GM19238 (cell line): ENCODE results near the gene KCTD21.

Source experiments
- DNase-seq: peaks from one replicate; pipeline ENCODE4 v3.0.0; 2011; ENCODE audit warnings: low spot score; ENCODE audit not compliant: insufficient read length

KCTD21 gene

GRCh38 chr11:78218707-78219492 is 30.5 kb upstream of the KCTD21 start:
- no peak for DNase-seq

DNA sequence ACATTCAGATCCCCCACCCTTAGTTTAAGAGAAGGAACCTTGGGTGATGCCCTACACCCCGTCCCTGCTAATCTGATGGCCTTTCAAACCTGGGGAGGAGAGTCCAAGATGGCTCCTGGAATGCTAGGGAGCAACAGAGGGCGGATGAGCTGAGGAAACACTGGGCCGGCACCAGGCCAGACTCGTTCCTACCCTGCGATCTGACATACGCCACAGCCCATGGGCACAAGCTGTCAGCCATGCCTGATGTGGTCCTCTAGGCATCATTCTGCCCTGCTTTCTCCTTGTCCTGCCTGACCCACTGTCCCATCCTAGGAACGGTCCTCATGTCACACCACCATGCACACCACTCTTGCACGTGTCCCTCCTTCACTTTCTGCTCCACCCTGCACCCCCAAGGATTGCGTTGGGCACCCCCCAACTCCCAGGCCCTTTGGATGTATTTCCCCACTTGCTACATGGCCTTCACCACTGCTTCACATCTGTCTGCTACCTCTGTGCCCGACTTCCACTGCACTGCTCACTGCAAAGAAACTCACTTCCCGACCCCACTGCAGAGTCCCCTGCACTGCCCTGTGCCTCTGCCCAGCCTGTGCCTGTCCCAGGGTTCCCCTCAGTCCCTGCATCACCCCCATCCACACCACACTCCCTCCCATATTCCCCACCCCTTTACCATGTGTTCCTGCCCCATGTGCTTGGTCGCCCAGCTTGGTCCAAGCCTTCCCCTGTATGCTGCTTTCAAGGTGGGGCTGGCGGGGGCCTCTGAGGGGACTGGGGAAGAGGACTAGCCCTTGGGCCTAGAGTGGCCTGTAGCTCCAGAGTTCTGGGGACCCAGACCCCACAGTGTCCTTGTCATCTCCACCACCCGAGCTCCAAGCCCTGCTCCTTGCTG is 29.5 kb upstream of the KCTD21 start:
- no peak for DNase-seq

DNA sequence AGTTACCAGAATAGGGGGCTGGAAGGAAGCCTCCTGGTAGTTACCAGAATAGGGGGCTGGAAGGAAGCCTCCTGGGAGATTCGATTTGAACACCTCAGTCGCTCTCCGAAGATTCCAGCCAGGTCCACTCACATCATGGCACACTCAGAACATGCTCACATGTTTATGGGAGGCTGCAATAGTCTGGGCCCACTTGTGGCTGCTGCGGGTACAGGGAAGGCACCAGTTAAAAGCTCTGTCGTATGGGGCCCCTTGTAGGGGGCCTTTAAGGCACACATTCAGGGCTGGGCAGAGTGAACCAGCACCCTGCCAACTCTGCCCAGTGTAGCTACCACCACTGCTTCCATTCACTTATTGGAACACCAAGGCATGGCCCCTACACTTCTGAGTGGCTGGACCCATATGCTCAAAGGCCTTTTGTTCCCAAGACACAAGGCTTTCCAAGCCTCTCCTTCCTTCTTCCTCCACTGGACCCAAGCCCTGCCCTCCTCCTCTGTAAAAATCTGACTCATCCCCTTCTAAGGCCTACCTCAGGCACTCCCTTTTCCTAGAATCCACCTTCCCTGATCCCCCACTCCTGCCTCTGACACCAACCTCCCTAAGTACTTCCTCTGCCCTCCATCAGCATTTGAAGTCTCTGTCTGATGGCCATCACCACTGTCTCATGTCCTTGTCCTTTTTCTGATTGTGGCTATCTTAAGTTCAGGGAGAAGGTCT is 28.3 kb upstream of the KCTD21 start:
- DNase-seq, result no peak

DNA sequence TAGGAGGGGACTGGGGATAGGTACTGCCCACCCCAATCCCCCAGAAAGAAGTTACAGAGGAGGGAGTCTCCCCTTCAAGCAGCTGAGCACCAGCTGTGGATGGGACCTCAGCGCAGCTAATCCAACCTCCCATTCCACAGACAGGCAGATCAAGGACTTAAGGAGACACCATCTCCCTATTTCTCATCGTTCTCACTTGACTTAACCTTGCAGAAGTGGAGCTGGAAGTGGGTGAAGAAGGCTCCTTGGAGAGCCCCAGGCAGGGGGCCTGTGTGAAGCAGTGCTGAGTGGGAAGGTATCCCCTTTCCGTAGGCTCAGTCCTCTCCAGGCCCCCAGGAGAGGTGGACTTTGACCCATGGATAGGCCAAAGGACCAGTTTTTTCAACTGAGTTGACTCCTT is 27.6 kb upstream of the KCTD21 start:
- no peak for DNase-seq

DNA sequence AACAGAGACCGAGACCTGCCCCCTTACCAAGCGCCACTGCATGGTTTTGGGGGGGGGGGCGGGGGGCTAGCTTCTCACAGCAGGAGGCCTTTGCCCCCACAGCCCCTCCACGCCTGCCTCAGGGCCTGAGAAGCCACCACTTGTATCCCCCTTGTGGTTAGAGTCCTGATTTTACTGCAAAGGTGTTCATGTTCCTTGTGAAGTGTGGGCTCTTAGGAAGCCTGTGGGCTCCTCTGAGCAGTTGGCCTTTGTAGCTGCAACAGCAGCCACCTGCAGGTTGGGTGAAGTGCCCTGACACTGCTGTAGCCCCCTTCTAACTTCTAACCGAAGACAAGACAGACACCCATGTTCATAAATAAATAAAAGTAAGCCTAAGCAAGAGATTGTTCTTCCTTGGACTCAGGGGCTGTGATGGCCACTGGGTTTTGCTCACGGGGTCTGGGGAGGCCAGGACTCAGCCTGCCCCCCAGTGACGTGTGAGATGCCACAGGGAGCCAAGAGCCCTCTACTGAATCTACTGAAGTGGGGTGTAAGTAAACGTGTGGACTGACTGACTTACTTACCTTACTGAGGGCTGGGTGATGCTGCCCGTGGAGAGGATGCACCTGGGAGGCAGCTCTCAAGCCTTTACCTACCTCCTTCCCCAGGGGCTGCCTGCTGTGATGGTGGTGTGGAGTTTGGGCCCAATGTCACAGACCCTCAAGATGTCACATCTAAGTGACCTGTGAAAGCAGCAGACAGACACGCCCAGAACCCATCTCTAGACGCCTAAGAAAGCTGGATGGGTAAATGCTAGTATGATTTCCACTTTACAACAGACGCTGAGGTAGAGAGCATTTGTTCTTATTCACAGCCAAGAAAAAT is 26.1 kb upstream of the KCTD21 start:
- no peak for DNase-seq

DNA sequence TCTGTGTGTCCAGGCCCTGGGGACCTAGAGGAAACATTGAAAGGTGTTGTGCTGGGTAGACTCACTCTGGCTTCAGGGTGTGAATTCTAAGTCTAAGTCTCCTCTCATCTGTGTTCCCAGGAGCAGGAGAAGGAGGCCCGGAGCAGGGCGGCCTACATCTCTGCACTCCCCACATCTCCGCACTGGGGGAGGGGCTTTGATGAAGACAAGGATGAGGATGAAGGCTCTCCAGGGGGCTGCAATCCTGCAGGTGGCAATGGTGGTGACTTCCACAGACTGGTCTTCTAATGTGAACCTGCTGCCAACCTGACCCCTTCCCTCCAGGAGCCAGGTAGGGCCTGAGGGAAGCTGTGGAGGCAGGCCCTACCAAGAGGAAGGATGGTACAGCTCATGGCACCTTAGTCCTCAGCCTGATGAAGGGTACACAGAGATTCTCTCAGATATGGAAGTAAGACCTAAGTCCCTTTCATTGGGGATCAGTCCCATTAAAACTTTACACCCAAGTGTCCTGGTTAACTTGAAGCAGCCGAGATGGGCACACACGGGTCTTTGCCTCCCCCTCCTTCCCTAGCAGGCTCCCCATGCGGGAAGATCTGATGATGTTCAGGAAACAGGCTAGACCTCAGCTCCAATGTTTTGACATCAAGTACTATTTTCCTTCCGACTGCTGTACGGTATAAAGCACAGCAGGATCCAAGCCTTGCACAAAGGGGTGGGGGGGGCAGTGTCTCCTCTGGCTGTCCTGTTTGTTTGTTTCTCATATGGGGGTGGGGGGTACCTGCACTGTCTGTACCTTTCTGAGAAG is 25.3 kb upstream of the KCTD21 start:
- no peak for DNase-seq

DNA sequence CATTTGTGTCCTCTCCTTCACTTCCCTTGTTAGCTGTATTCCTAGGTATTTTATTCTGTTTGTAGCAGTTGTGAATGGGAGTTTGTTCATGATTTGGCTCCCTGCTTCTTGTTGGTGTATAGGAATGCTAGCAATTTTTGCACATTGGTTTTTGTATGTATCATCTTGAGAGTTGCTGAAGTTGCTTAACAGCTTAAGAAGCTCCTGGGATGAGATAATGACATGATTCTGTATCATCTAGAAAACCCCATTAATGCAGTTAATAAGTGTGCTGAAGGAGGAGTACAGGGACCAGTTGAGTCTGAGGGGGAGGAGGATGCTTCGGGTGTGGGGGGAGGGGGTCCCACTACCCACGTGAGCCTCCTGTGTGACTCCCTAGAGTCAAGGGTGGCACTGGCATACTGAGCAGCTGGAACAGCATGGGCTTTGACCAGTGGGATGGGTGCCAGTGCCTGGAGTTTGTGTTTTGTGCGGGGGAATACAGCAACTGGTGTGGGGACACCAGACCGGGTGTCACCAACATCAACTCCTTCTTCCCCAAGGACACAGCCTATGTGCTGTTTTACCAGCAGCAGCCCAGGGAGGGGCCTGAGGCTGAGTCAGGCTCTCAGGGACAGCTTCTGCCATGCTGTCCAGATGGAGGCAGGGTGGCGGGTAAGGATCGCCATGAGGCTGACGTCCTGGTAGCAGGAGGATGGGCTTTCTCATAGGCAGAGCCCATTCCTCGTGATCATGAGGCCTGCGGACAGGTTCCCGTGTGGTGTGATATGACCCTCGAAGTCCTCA is 24.4 kb upstream of the KCTD21 start:
- no peak for DNase-seq

GRCh38 chr11:78211565-78211964 is 23.1 kb upstream of the KCTD21 start:
- no peak for DNase-seq

DNA sequence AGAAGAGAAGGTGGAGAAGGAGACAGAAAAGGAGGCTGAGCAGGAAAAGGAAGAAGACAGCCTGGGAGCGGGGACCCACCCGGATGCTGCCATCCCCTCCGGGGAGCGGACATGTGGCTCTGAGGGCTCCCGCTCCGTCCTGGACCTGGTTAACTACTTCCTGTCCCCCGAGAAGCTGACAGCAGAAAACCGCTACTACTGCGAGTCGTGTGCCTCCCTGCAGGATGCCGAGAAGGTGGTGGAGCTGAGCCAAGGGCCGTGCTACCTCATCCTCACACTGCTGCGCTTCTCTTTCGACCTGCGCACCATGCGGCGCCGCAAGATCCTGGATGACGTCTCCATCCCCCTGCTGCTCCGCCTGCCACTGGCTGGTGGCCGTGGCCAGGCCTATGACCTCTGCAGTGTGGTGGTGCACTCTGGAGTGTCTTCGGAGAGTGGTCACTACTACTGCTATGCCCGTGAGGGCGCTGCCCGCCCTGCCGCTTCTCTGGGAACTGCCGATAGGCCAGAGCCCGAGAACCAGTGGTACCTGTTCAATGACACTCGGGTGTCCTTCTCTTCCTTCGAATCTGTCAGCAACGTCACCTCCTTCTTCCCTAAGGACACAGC is 21.7 kb upstream of the KCTD21 start:
- no peak for DNase-seq

GRCh38 chr11:78209478-78209877 is 21.1 kb upstream of the KCTD21 start:
- no peak for DNase-seq

DNA sequence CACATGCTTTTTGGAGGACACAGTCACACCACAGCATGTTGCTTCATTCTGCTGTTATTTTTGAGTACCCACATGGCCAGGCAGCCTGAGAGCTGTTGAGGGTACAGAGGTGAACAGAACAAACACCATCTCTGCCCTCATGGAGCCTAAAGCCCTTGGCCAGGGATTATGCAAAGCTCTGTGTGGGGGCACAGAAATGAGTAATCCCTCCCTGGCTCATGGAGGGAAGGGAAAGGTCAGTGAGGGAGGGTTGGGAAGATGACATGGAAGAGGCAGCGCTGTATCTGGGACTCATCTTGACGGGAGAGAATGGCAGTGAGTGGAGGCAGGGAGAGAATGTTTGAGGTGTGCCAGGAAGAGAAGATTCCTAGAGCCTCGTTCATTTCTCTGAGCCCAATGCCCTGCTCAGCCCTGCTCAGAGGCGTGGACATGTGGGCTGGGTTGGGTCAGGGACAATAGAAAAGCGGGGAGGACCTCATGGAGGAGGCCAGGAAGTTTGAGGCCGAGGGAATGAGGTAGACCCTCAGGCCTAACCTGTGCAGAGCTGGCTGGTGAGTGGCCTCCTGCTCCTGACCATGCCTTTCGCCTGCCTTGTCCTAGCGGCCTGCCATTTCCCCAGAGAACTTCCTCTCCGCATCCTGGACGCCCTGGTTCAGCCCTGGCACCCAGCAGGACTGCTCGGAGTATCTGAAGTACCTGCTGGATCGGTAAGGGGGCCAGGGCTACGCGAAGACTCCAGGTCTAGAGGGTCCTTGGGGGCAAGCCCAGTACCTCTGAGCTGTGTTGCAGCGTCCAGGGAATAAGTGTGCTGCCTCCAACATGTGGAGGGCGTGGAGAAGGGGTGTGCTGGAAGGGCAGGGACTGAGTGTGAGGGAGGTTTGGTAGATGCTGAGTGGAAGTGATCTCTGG is 20.1 kb upstream of the KCTD21 start:
- no peak for DNase-seq

- DNase-seq, result no peak
Observed at GRCh38 chr11:78207532-78208256, 19.3 kb upstream of the KCTD21 start.

GRCh38 chr11:78205691-78206090 is 17.3 kb upstream of the KCTD21 start:
- no peak for DNase-seq

GRCh38 chr11:78205256-78205655 is 16.8 kb upstream of the KCTD21 start:
- DNase-seq, result no peak

DNA sequence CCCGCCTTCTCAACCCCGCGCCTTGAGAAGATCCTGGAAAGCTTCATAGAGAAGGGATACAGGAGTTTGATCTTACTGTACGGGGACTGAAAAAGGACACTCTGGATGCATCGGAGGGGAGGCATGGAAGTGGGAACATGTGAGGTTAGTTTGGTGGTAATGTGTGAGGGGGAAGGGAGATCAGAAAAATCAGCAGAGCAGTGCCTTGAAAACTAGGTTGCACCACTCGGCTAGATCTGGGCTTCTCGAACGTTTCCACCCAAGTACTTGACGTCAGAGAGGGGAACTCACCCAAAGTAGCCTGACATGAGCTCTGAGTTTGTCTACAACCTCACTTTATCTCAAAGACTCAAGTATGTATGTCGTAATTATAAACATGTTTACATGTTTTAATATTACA is 14.8 kb upstream of the KCTD21 start:
- no peak for DNase-seq

GRCh38 chr11:78202733-78203167 is 14.3 kb upstream of the KCTD21 start:
- no peak for DNase-seq
